Endothelial cell (in vitro differentiated cells): Measurements from ENCODE around the gene MRPS27. TPM values are rescaled to one million over a fixed set of nuclear protein-coding genes. Genes with fewer than 3 reads are reported as not detected.
"Not testable (repeated sequence)": the region's sequence is repeated elsewhere in the genome, so short reads cannot be mapped to it uniquely, and the experiment has no call there.

Experiments
- DNase-seq: peaks from one replicate; pipeline ENCODE4 v3.0.0; 2021; ENCODE audit warnings: low spot score
- H3K27ac Mint-ChIP-seq: one replicate; pipeline ENCODE4 v1.8.0; 2021; ENCODE audit warnings: mixed read lengths, inconsistent platforms; ENCODE audit not compliant: unreplicated experiment
- H3K27me3 Mint-ChIP-seq: one replicate; pipeline ENCODE4 v1.8.0; 2021; ENCODE audit warnings: mild to moderate bottlenecking, moderate library complexity, mixed read lengths, inconsistent platforms; ENCODE audit not compliant: unreplicated experiment
- H3K36me3 Mint-ChIP-seq: one replicate; pipeline ENCODE4 v1.8.0; 2021; ENCODE audit warnings: mild to moderate bottlenecking, low read depth, mixed read lengths, inconsistent platforms; ENCODE audit not compliant: unreplicated experiment
- H3K4me1 Mint-ChIP-seq: one replicate; pipeline ENCODE4 v1.8.0; 2021; ENCODE audit warnings: mild to moderate bottlenecking, mixed read lengths, inconsistent platforms; ENCODE audit not compliant: unreplicated experiment
- H3K4me3 Mint-ChIP-seq: one replicate; pipeline ENCODE4 v1.8.0; 2021; ENCODE audit warnings: mild to moderate bottlenecking, mixed read lengths, inconsistent platforms; ENCODE audit not compliant: unreplicated experiment
- H3K9me3 Mint-ChIP-seq: one replicate; pipeline ENCODE4 v1.8.0; 2021; ENCODE audit warnings: mixed read lengths, inconsistent platforms; ENCODE audit not compliant: unreplicated experiment
- microRNA-seq: library from miRNA; unstranded; fragments of <30 nt; microRNA quantifications from one replicate; pipeline ENCODE4, GENCODE V29; 2020; ENCODE audit not compliant: unreplicated experiment
- total RNA-seq: library from RNA; stranded (reverse); fragmentation: NEBNext Ultra II Directional; extraction: Animal tissue kit (Norgen Biotek cat#: 25700); gene quantifications from one replicate; pipeline ENCODE4 v1.2.1, GENCODE V29; 2021; ENCODE audit not compliant: unreplicated experiment
- TF ChIP-seq, protein P1 (sequence below): fragments of 200-600 bp; sonication (generic); IDR thresholded peaks from one replicate; pipeline ENCODE4 v1.5.0; 2021; ENCODE audit warnings: antibody characterized with exemption; ENCODE audit not compliant: unreplicated experiment

MRPS27 gene
- total RNA-seq, 1 donor from 2014 or later: 62.8 TPM

GRCh38 chr5:72177538-72177937 is 142.5 kb downstream of the MRPS27 start:
- Mint-ChIP-seq H3K27me3 (peaks cover 2% of the 10 kb centered on the region), H3K9me3 (no peaks in the 10 kb centered on the region), H3K4me1 (peaks cover 19% of the 10 kb centered on the region), H3K4me3 (no peak overlapping the region), H3K36me3 (peaks cover 15% of the 10 kb centered on the region), H3K27ac (no peak overlapping the region)
- DNase-seq: no peak
- TF ChIP-seq, protein P1, sequence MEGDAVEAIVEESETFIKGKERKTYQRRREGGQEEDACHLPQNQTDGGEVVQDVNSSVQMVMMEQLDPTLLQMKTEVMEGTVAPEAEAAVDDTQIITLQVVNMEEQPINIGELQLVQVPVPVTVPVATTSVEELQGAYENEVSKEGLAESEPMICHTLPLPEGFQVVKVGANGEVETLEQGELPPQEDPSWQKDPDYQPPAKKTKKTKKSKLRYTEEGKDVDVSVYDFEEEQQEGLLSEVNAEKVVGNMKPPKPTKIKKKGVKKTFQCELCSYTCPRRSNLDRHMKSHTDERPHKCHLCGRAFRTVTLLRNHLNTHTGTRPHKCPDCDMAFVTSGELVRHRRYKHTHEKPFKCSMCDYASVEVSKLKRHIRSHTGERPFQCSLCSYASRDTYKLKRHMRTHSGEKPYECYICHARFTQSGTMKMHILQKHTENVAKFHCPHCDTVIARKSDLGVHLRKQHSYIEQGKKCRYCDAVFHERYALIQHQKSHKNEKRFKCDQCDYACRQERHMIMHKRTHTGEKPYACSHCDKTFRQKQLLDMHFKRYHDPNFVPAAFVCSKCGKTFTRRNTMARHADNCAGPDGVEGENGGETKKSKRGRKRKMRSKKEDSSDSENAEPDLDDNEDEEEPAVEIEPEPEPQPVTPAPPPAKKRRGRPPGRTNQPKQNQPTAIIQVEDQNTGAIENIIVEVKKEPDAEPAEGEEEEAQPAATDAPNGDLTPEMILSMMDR: no peak

GRCh38 chr5:72172786-72173185 is 147.3 kb downstream of the MRPS27 start:
- no peaks in the 10 kb centered on the region for H3K9me3 Mint-ChIP-seq
- peaks cover 21% of the 10 kb centered on the region for H3K36me3 Mint-ChIP-seq
- TF ChIP-seq, protein P1: no peak
- H3K4me3 Mint-ChIP-seq: no peak overlapping the region
- H3K27ac Mint-ChIP-seq: no peak overlapping the region
- H3K4me1 Mint-ChIP-seq: peaks cover 18% of the 10 kb centered on the region
- no peak for DNase-seq
- H3K27me3 Mint-ChIP-seq: peaks cover 3% of the 10 kb centered on the region

DNA sequence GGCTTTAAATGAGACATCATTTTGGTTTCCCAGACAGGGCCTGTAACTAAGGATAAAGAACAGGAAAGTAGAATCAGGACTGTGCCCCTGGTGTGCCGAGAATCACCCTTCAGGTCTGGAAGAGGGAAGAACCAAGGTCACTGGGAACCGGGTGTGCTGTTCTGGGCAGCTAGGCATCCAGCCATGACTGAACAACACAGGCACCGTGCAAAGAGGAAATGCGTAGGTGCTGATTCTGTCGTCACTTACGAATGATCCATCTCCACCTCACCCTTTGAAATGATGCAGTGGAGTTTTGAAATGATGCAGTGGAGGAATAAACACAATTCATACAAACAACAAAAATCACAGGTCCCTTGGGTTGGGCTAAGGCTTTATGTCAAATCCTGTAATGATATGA is 148.4 kb downstream of the MRPS27 start:
- TF ChIP-seq, protein P1: no peak
- DNase-seq: no peak
- no peak overlapping the region for H3K4me3 Mint-ChIP-seq
- peak overlapping the region; percentile 24 for H3K27ac Mint-ChIP-seq
- peaks cover 17% of the 10 kb centered on the region for H3K4me1 Mint-ChIP-seq
- peaks cover 22% of the 10 kb centered on the region for H3K36me3 Mint-ChIP-seq
- H3K27me3 Mint-ChIP-seq: peaks cover 3% of the 10 kb centered on the region
- H3K9me3 Mint-ChIP-seq: no peaks in the 10 kb centered on the region

DNA sequence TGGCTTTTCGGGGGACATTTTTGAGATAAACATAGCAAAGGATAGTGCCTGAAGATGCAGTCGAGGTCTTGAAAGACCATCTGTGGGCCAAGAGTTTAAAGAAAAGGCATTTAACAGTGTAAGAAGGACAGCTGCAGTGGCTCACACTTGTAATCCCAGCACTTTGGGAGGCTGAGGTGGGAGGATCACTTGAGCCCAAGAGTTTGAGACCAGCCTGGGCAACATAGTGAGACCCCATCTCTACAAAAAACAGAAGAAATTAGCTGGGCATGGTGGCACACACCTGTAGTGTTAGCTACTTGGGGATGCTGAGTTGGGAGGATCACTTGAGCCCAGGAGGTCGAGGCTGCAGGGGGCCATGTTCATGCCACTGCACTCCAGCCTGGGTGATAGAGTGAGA is 148.9 kb downstream of the MRPS27 start:
- not testable (repeated sequence) for H3K9me3 Mint-ChIP-seq, DNase-seq, H3K27ac Mint-ChIP-seq, H3K4me3 Mint-ChIP-seq, H3K27me3 Mint-ChIP-seq
- peaks cover 23% of the 10 kb centered on the region for H3K36me3 Mint-ChIP-seq
- peaks cover 19% of the 10 kb centered on the region for H3K4me1 Mint-ChIP-seq

DNA sequence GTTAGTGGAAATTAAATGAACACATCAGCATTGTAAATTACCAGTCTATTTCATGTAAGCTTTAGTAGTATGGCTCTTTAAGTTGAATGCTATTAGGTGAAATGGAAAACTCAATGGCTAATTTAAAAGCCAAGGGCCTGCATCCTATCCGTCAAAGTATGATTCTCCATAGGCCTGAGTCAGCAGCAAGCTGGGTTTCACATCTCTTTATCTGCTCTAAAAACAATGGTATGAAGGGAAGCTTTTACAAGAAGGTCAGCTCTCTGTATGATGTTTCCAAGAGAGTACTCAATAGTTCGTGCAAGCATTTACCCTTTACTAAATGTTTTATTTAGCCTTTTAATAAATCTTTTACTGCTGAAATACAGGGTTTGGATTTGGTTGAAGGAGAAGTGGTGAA is 149.9 kb downstream of the MRPS27 start:
- Mint-ChIP-seq H3K36me3 (peaks cover 23% of the 10 kb centered on the region), H3K4me3 (no peak overlapping the region), H3K27ac (no peak overlapping the region), H3K9me3 (no peaks in the 10 kb centered on the region), H3K27me3 (peaks cover 3% of the 10 kb centered on the region), H3K4me1 (peaks cover 28% of the 10 kb centered on the region)
- TF ChIP-seq, protein P1: no peak
- DNase-seq: no peak

Small RNA genes lying within 50 kb of the gene (microRNA-seq; reads per million reads assigned to microRNA genes)
- gene MIR4803: not detected

Other genes starting within 250 kb of the MRPS27 start
- gene MAP1B, start 212.8 kb downstream of the MRPS27 start, total RNA-seq: 251 TPM
- gene PTCD2, start 133 bp upstream of the MRPS27 start, total RNA-seq: 7.5 TPM
- gene ZNF366, start 187.2 kb upstream of the MRPS27 start, total RNA-seq: 23.3 TPM